Fibroblast of skin of abdomen (primary cell): ENCODE measurements around the gene CERS2.
"Not testable (repeated sequence)": the region's sequence is repeated elsewhere in the genome, so short reads cannot be mapped to it uniquely, and the experiment has no call there.

Experiments
- DNase-seq: peaks from one replicate; pipeline ENCODE4 v3.0.0-alpha.2; 2013

Gene CERS2

GRCh38 chr1:150969626-150970025 lies 5.0 kb downstream of the CERS2 start:
- DNase-seq, result no peak

GRCh38 chr1:150968491-150968890 lies 6.1 kb downstream of the CERS2 start:
- DNase-seq, result no peak

- DNase-seq, result no peak
Observed at GRCh38 chr1:150967936-150968335, 6.7 kb downstream of the CERS2 start.

- no peak for DNase-seq
Observed at GRCh38 chr1:150966011-150966410, 8.6 kb downstream of the CERS2 start.

- DNase-seq, result no peak
Observed at GRCh38 chr1:150965605-150966004, 9.0 kb downstream of the CERS2 start.

GRCh38 chr1:150964164-150964489 lies 10.5 kb downstream of the CERS2 start:
- no peak for DNase-seq

GRCh38 chr1:150963321-150964163 lies 11.1 kb downstream of the CERS2 start:
- DNase-seq, result no peak

GRCh38 chr1:150961756-150962155 lies 12.9 kb downstream of the CERS2 start:
- DNase-seq, result no peak

- no peak for DNase-seq
Observed at GRCh38 chr1:150960646-150961045, 14.0 kb downstream of the CERS2 start.

- no peak for DNase-seq
Observed at GRCh38 chr1:150957666-150958065, 17.0 kb downstream of the CERS2 start.

- no peak for DNase-seq
Observed at GRCh38 chr1:150955280-150955679, 19.4 kb downstream of the CERS2 start.

- no peak for DNase-seq
Observed at GRCh38 chr1:150954708-150955107, 19.9 kb downstream of the CERS2 start.

- DNase-seq, result no peak
Observed at GRCh38 chr1:150944856-150945255, 29.8 kb downstream of the CERS2 start.

- no peak for DNase-seq
Observed at GRCh38 chr1:150931773-150932172, 42.9 kb downstream of the CERS2 start.

GRCh38 chr1:150928775-150929174 lies 45.9 kb downstream of the CERS2 start:
- DNase-seq, result not testable (repeated sequence)

GRCh38 chr1:150928286-150928685 lies 46.3 kb downstream of the CERS2 start:
- peak; percentile 20 for DNase-seq

- no peak for DNase-seq
Observed at GRCh38 chr1:150927624-150928023, 47.0 kb downstream of the CERS2 start.

GRCh38 chr1:150926097-150926741 lies 48.4 kb downstream of the CERS2 start, which contains the start of gene SETDB1:
SETDB1 (plus strand) TSS chr1:150926363; CDS start chr1:150927715, 1,352 bp downstream.
- DNase-seq, result peak; percentile 97

- DNase-seq, result no peak
Observed at GRCh38 chr1:150925080-150925479, 49.6 kb downstream of the CERS2 start.

GRCh38 chr1:150922519-150922975 lies 52.1 kb downstream of the CERS2 start:
- peak; percentile 92 for DNase-seq

- no peak for DNase-seq
Observed at GRCh38 chr1:150917387-150917786, 57.2 kb downstream of the CERS2 start.
